Activated CD4-positive, alpha-beta T cell treated with anti-CD3 and anti-CD28 coated beads for 48 hours (primary cell): ENCODE measurements around the gene RRAGB.
"Not testable (repeated sequence)": the region's sequence is repeated elsewhere in the genome, so short reads cannot be mapped to it uniquely, and the experiment has no call there.

Experiments used
- DNase-seq: peaks from one replicate; pipeline ENCODE4 v3.0.0-alpha.2; 2020

RRAGB gene

GRCh38 chrX:55717521-55718497, at the start of gene RRAGB:
Gene RRAGB (plus strand): TSS chrX:55717749. CDS start chrX:55718328, 579 bp downstream.
- DNase-seq, result peak; percentile 91

GRCh38 chrX:55668084-55668483, 49.5 kb upstream of the RRAGB start:
- no peak for DNase-seq

- not testable (repeated sequence) for DNase-seq
These were observed 29.0 kb upstream of the RRAGB start for GRCh38 chrX:55688579-55688978.

GRCh38 chrX:55695227-55696018, 22.1 kb upstream of the RRAGB start:
- DNase-seq, result no peak

GRCh38 chrX:55697381-55697780, 20.2 kb upstream of the RRAGB start:
- DNase-seq, result no peak

GRCh38 chrX:55702671-55703070, 14.9 kb upstream of the RRAGB start:
- DNase-seq, result no peak

GRCh38 chrX:55703436-55703835, 14.1 kb upstream of the RRAGB start:
- DNase-seq, result not testable (repeated sequence)

- not testable (repeated sequence) for DNase-seq
These were observed 12.5 kb upstream of the RRAGB start for GRCh38 chrX:55705066-55705465.

GRCh38 chrX:55709735-55710134, 7.8 kb upstream of the RRAGB start:
- DNase-seq, result no peak

- no peak for DNase-seq
These were observed 6.8 kb upstream of the RRAGB start for GRCh38 chrX:55710701-55711100.

- DNase-seq, result no peak
These were observed 3.9 kb upstream of the RRAGB start for GRCh38 chrX:55713631-55714030.

- DNase-seq, result no peak
These were observed 3.4 kb upstream of the RRAGB start for GRCh38 chrX:55714161-55714560.

GRCh38 chrX:55715847-55716246, 1.7 kb upstream of the RRAGB start:
- DNase-seq, result peak; percentile 7

GRCh38 chrX:55716937-55717336, 612 bp upstream of the RRAGB start:
- no peak for DNase-seq

GRCh38 chrX:55731826-55732225, 14.3 kb downstream of the RRAGB start:
- no peak for DNase-seq

GRCh38 chrX:55738969-55739368, 21.4 kb downstream of the RRAGB start:
- no peak for DNase-seq

- no peak for DNase-seq
These were observed 25.1 kb downstream of the RRAGB start for GRCh38 chrX:55742649-55743048.

- not testable (repeated sequence) for DNase-seq
These were observed 30.9 kb downstream of the RRAGB start for GRCh38 chrX:55748463-55748862.

- DNase-seq, result no peak
These were observed 32.7 kb downstream of the RRAGB start for GRCh38 chrX:55750256-55750655.

GRCh38 chrX:55754861-55755294, 37.3 kb downstream of the RRAGB start:
- DNase-seq, result peak; percentile 5

GRCh38 chrX:55758033-55758432, 40.5 kb downstream of the RRAGB start:
- no peak for DNase-seq

GRCh38 chrX:55759478-55759877, 41.9 kb downstream of the RRAGB start:
- DNase-seq, result no peak

- no peak for DNase-seq
These were observed 49.6 kb downstream of the RRAGB start for GRCh38 chrX:55767100-55767499.

- not testable (repeated sequence) for DNase-seq
These were observed 56.9 kb downstream of the RRAGB start for GRCh38 chrX:55774419-55774818.
